ENCODE results near the gene EVA1C.
"Not testable (repeated sequence)": the region's sequence is repeated elsewhere in the genome, so short reads cannot be mapped to it uniquely, and the experiment has no call there.

EVA1C gene

DNA sequence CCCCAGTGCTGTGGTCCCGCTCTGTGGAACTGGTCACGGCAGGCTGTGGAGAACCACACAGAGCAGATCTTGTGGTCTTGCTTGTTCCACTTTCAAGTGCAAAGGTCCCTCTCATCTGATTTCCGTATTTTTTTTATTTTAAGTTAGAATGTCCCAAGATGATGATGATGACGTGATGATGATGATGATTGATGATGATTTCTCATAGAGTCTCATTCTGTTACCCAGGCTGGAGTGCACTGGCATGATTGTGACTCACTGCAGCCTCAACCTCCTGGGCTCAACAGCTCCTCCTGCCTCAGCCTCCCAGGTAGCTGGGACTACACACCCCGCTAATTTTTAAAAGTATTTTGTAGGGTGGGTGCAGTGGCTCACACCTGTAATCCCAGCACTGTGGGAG is 12.2 kb downstream of the EVA1C start:
- no peak for DNase-seq (ENCODE audit: low read depth in 3 of 3)

DNA sequence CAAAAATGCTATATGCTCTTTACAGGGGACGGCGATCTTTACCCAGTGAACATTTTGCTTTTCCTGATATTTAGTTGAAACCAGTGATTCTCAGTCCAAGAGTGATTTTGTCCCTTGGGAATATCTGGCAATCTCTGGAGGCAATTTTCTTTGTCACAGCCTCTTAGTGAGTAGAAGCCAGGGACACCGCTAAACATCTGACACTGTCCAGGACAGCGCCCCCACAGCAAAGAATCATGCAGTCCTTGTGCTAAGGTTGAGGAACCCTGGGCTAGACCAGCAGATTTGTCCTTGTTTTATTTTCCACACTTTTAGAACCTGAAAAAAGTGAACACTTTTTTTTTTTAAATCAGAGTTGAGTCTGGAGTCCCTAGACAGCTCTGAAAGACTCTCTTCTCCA is 13.1 kb downstream of the EVA1C start:
- no peak for DNase-seq (ENCODE audit: low read depth in 3 of 3)

DNA sequence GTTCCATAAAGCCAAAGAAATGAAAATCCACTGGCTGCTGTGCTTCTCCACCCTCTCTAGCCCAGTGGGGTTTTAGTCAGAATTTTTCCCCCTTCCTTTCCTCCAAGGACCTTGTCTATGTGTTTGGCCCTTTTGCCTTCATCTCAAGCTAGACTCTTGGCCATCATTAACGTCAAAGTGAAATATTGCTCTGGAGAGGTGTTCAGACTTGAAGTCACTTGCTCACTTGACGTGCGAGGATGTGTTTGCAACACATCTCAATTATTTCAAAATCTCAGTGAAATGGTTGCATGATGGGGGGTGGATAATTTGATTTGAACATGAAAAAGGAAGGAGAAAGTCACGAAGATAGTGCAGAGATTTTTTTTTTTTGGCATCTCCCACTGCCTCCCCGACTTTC is 13.6 kb downstream of the EVA1C start:
- no peak for DNase-seq (ENCODE audit: low read depth in 3 of 3)

DNA sequence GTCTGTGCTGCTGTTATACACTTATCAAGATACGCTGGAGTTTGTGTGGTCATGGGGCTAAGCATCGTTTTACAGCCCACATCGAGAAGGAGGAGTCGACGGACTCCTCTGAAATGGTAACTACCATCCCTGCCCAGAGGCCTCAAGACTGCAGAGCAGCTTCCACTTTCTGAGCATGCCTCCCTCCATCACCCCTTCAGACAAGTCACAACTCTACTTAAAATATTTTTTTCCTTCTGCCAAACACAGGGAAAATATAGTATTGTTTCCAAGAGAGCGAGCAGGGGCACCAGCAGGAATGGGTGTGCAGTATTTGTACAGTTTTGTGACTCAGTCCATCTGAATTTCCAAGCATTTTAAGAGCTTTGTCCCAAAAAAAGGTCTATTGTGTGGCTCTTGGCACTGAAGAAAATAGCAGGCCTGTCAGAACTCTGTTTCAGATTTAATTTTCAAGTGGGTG is 14.1 kb downstream of the EVA1C start:
- no peak for DNase-seq (ENCODE audit: low read depth in 3 of 3)

DNA sequence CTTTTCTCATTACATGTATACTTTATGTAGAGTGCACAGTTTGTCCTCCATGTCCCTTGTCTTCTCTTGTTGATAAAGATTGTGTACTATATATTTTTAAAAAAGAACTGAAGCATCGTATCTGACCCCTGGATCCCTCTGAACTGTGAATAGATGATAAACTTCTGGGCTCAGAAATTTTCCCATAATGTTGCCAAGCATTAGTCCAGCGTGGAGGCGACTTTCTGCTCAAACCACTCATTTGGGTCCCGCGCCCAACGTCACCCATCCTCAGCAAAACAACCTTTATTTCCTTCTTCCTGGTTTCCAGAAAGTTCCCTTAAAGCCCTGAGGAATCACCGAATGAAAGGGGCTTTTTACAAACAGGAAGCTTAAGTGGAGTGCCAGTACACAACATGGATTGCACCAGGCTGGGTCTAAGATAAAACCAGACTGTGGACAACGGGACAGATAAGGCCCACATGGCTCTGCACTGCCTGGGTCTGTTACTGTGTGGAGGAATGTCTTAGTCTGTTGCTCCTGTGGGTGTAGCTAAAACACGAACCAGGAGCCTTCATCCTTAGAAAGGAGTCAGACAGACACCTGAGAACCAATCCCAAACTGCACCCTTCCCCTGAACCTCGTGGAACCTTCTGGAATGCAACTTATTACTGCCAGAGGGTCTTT is 15.6 kb downstream of the EVA1C start:
- no peak for DNase-seq (ENCODE audit: low read depth in 3 of 3)

DNA sequence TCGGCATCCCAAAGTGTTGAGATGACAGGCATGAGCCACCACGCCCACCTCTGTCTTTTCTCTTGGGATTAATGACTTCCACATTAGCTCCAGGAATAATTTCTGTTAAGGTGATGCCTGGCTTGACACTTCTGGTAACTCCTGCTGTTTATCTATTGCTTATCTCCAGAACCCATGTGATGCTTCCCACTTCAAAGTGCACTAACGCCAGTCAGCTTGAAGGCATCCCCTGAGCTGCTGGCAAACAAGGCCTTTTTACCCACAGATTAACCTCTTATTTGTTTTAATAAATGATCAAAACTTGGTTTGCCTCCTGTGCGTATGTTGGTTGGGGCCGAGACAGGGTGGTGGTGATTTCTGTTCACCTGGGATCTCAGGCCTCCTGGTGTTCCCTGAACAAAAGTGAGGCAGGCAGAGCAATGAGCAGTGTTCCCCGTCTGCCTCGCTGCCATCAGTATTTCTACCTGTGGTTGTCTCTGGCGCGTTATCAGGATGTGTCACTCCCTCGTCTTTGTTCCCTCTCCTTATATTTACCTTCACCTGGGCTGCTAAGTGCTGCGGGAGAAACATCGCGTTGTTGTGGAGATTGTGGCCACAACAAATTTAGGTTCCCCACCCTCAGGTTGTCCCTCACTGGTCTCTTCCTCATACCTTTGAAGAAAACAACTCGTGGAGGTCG is 20.6 kb downstream of the EVA1C start:
- DNase-seq (ENCODE audit: low read depth in 3 of 3): not testable (repeated sequence)

DNA sequence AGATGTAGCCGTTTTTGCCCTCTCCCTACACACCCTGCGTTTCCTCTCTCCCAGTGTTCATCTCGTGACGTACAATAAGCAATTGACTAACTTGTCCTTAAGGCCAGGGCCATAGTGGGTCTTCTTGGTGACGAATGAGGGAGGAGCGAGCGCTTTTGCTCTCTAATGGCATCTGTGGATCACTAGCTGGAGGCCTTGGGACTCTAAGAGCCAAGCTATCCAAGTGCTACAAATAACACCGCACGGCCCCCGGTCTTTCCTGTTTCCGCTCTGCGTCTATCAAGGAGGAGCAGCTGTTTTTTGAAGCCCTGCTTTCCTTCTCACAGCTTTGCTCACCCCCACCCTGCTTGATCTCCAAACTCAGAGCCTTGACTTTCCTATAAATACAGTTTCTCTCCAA is 25.2 kb downstream of the EVA1C start:
- DNase-seq (ENCODE audit: low read depth in 3 of 3): no peak

DNA sequence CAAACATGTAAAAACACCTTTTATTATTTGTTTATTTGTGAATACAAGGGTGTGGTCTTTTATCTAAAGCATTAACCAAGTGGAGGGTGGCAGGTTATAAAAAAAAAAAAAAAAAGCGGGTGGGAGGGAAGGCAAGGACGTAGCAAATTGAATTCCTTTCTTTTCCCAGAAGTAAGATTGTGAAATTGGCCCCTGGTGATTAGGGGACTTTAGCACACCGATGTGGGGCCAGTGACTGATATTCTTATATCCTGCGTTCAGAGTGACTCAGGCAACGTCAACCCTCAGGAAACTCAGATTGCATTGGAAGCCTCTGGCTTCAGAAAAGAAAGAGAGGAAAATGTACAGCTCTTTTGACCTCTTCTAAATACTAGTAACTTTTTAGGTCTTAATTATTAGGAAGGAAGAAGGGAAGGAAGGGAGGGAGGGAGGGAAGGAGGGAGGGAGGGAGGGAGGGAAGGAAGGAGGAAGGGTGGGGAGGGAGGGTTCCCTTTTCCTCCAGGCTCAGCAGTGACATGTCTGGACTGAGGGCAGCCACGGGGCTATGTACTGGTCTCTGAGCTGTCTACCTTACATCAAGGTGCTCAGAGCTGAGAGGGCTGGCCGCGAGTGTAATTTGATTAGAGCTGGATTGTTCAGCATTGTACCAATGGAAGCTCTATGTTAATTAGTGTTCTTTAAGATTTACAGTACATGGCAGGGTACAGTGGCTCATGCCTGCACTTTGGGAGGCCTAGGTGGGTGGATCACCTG is 30.2 kb downstream of the EVA1C start:
- DNase-seq (ENCODE audit: low read depth in 3 of 3): no peak

DNA sequence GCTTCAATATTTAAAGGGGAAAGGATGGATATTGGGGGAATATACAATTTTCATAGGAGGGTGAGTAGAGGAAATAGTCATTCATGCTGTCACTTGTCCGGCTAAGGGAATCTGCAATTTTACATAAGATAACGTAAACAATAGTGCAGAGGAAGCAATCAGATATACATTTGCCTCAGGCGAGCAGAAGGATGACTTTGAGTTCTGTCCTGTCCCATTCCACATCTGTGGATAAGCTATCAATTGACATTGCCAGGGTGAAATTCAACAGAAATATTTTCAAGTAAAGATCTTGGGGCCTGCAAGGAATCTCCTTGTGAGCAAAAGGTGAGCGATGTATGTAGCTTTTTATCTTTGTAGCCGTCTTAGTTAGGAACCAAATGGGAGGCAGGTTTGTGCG is 32.6 kb downstream of the EVA1C start:
- DNase-seq (ENCODE audit: low read depth in 3 of 3): no peak

DNA sequence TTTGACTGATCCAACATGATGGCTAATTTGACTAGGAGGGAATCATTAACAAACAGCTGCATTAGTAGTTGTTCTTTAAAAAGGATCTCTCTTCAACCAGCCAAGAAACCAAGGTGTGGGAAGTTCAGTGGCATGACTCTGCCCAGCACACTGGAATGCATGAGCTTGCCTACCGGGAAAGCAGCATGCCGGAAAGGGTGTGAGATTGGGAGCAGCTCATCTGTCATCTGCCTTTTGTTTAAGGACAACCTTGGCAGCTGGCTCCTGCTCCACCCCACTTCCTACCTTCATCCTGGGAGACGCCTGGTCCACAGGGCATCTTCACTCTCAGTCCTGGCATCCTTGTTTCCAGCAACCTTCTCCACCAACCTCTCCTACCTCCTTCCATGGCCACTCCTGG is 33.9 kb downstream of the EVA1C start:
- not testable (repeated sequence) for DNase-seq (ENCODE audit: low read depth in 3 of 3)

DNA sequence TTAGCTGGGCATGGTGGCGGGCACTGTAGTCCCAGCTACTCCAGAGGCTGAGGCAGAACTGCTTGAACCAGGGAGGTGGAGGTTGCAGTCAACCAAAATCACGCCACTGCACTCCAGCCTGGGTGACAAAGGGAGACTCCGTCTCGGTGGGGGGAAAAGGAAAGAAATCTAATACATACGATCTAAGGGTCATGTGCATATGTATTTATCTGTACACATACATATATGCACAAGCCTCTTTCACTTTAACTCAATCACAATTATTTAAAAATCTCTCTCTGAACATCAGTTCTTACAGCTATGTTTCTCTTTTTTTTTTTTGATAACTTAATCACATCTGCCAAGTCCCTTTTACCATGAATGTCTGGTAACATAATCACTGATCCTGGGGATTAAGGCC is 34.7 kb downstream of the EVA1C start:
- no peak for DNase-seq (ENCODE audit: low read depth in 3 of 3)

DNA sequence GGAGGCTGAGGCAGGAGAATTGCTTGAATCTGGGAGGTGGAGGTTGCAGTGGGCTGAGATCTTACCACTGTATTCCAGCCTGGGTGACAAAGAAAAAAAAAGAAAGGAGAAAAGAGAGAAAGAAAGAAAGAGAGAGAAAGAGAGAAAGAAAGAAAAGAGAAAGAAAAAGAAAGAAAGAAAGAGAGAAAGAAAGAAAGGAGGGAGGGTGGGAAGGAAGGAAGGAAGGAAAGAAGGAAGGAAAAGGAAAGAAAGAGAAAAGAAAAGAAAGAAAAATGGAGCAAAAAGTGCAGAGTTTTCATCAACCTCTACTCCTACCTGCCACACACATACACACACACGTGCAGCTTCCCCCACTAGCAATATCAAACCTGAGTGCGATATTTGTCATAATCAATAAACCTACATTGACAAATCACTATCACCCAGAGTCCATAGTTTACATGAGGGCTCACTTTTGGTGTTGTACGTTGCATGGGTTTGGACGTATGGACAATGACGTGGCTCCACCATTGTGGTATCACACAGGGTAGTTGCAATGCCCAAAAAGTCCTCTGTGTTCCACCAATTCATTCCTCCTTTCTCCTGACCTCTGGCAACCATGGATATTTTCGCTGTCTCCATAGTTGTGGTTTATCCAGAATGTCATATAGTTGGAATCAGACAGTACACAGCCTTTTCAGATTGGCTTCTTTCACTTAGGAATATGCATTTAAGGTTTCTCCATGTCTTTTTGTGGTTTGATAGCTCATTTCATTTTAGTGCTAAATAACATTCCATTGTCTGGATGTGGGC is 36.5 kb downstream of the EVA1C start:
- DNase-seq (ENCODE audit: low read depth in 3 of 3): no peak

DNA sequence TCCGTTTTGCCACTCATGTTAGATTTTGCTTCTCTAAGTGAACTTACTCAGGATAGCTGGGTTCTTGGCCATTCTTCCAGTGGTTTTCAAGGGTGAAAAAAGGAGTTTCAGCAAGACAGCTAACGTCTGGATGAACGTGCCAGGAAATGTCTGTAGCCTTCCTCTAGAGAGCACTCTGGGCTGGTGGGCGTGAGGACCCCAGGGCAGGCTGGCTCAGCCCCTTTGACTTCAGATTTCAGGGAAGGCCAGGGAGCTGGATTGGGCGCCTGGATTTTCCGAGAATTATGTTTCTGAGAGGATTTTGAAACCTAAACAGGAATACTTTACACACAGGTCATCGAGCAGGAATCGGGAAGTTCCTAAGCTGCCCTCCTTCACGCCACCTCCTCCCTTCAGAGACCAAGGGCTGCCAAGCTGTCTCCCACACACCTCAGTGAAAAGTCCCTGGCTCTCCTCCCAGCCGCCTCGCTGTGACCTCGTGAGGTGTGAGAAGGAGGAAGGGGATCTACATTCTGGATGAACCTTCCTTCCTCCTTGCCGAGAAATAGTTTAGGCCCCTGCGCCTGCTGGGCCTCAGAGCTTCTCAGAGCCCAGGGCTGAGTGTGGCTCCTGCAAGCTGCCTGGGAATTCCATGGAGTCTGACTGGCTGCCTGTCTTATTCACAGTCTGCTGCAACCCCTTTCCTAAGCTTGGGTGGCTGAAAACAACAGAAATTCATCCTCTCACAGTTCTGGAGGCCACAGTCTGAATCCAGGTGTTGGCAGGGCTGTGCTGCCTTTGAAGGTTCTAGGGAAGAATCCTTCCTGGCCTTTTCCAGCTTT is 38.6 kb downstream of the EVA1C start:
- not testable (repeated sequence) for DNase-seq (ENCODE audit: low read depth in 3 of 3)

DNA sequence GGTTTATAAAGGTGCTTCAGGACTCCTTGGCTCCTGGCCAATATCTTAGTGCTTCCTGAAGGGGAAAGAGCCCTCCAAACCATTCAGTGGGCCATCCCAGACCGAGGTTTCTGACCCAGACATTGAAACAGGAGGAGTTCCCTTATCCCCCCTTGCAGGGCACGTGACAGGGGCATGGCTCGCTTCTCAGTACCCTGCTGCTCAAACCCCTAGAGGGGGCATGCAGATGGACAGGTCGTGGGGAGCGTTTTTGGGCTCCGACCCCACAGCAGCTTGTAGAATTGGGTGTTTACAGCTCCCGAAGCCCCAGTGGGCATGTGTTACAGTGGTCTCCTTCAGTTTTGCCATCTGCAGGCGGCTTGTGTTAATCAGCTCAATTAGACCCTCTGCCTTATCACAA is 39.7 kb downstream of the EVA1C start:
- not testable (repeated sequence) for DNase-seq (ENCODE audit: low read depth in 3 of 3)

DNA sequence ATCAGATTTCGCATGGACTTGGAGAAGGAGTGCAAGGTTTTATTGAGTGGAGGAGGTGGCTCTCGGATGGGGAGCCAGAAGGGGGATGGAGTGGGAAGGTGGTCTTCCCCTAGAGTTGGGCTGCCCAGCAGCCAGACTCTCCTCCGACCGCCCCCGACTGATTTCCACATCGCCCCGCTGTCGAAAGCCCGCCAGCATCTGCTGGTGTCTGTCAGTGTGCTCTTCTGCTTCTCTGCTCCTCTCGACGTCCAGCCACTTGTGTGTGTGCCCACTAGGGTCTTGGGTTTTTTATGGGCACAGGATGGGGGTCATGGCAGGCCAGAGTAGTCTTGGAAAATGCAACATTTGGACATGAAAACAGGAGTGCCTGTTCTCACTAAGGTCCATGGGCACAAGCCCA is 40.1 kb downstream of the EVA1C start:
- no peak for DNase-seq (ENCODE audit: low read depth in 3 of 3)

DNA sequence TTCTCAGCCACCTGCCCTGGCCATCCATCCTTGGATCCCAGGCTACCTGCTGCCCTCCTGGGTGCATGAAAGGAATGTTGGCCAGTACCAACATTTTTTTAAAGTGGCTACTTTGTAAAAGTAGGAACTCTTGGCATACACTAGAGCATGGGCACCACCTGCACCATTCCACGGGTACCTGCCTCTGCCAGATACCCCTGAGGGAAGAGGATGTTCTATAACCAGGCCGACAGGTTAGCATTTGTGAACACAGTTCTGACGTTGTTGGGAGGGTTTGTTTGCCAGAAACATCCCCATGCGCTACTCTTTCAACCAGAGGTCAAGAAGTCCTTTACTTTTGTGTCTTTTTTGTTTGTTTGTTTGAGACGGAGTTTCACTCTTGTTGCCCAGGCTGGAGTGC is 43.0 kb downstream of the EVA1C start:
- no peak for DNase-seq (ENCODE audit: low read depth in 3 of 3)

DNA sequence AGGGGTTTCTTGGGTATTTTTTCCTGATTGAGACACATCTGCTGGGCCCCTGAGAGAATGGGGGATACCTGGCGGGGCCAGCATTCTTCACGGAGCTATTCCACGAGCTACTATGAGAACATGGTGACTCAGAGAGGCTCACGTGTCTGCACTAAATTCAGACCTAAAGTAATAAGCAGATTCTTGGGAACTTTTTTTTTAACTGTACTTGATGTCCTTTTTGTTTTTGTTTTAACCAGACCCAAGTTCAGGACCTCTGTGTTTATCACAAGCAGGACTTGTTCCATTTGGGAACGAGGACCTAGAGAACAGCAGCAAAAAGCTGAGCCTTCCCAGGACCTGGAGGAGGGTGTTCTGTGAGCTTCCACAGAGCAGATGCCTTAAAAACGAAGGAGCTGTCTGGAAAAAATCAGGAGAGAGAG is 44.0 kb downstream of the EVA1C start:
- DNase-seq (ENCODE audit: low read depth in 3 of 3): no peak

DNA sequence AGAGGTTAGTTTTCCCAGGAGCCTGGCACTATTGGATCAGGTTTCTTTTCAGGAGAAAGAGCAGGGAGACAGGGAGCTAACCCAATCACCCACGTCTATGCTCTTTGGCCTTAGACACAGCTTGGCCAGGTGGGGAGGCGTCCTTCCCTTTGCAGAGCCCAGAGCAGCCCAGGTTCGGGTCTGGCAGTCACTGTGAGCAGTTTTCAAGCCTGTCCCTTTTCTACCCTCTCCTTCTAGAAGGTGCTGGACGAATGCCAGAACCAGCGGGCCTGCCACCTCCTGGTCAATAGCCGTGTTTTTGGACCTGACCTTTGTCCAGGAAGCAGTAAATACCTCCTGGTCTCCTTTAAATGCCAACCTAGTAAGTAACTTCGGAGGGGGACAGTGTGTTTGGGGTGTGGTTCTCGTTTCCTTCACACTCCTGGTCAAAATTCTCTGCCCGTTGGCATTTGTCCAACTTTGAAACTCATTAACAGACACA is 44.9 kb downstream of the EVA1C start:
- no peak for DNase-seq (ENCODE audit: low read depth in 3 of 3)

DNA sequence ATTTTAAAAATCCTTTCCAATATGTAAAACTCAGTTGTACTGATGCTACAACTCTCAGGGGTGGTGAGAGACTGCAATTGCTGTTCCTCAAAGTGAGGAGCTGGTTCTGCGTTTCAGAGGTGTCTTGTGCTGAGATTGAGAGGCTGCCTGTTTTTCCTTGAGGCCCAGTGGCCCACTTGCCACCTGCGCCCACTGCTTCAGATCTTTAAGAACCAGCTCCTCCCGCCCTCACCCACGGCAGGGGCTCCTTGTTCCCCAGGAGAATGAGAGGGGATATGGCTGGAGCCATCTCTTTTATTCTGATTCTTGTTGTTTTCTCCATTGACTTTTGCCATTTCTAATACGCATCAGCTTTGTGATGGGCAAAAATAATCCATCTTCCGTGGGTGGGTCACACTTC is 45.5 kb downstream of the EVA1C start:
- DNase-seq (ENCODE audit: low read depth in 3 of 3): no peak

DNA sequence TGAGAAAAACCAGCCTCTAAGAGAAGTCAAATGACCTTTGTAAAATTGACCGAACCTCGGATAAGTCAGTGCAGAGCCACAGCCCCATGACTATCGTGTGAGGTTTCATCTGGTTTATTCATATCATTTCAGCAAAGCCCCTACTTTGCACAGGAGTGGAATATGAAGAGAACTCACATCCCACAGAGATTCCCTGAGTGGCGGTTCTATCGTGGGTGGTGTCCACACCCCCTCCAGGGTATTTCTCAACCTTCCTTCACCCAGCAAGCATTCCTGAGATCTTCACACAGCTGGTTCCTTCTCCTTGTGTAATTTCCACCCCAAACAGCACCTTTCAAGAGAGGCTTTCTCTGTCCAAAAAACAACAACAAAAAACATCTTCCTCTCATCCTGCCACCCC is 47.5 kb downstream of the EVA1C start:
- DNase-seq (ENCODE audit: low read depth in 3 of 3): no peak

DNA sequence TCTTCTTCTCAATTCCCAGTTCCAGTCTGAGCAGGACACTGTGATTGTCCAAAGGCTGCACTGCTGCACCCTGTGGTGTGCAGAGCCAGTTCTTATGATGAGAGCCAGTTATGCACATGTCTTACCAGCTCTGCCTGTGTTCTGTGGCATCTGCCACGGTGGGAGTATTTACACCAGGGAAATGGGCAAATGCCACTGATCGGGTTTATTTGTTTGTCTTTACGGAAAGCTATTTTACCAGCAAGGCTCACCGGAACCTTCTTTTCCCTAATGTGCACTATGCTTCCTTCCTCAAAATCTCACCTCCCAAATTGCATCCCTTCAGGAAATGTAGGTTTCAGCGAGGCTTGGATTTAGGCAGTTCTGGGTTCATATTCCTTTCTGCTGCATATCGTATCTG is 49.0 kb downstream of the EVA1C start:
- no peak for DNase-seq (ENCODE audit: low read depth in 3 of 3)

Measured in stimulated activated CD4-positive, alpha-beta T cell treated with anti-CD3 and anti-CD28 coated beads, TNF-alpha, amount 100 ng/mL, for 48 hours (primary cell).